HepG2 (cell line): ENCODE measurements around the gene SLC25A22. TPM values are rescaled to one million over a fixed set of nuclear protein-coding genes. Genes with fewer than 3 reads are reported as not detected.

Source experiments
- ATRX ChIP-seq: sonication (generic); formaldehyde crosslinking; IDR thresholded peaks from 2 replicates; pipeline ENCODE4 v1.4.0; 2020; ENCODE audit warnings: missing genetic modification reagents, borderline replicate concordance
- BORCS8-MEF2B ChIP-seq: sonication (generic); formaldehyde crosslinking; IDR thresholded peaks from 2 replicates; pipeline ENCODE4 v1.8.0; 2022; ENCODE audit warnings: mild to moderate bottlenecking, missing genetic modification reagents
- IRX3 ChIP-seq: sonication (generic); formaldehyde crosslinking; IDR thresholded peaks from 2 replicates; pipeline ENCODE4 v1.8.1; 2023; ENCODE audit warnings: mild to moderate bottlenecking, low read depth, missing genetic modification reagents, borderline replicate concordance
- JUND ChIP-seq: sonication (generic); formaldehyde crosslinking; IDR thresholded peaks from 2 replicates; pipeline ENCODE4 v1.8.0; 2022; ENCODE audit warnings: mild to moderate bottlenecking, missing genetic modification reagents
- MXI1 ChIP-seq: IDR thresholded peaks from 3 replicates; pipeline ENCODE4 v1.6.1; 2012; ENCODE audit warnings: low read depth, low read length, inconsistent platforms, borderline replicate concordance
- PCBP1 ChIP-seq: fragments of 200-400 bp; formaldehyde crosslinking; IDR thresholded peaks from 2 replicates; pipeline ENCODE4 v1.6.1; 2017; ENCODE audit warnings: mild to moderate bottlenecking, low read depth, low read length, borderline replicate concordance
- POLR2A ChIP-seq, 2 experiments: IDR thresholded peaks; 2 replicates each; pipeline ENCODE4 v1.6.1; 2011; ENCODE audit warnings: low read depth in 2 of 2, low read length in 2 of 2, mild to moderate bottlenecking in 1 of 2, moderate library complexity in 1 of 2; ENCODE audit not compliant: insufficient read depth in 1 of 2
- PRPF4 ChIP-seq: fragments of 200-400 bp; formaldehyde crosslinking; IDR thresholded peaks from 2 replicates; pipeline ENCODE4 v1.6.1; 2016; ENCODE audit warnings: low read length, low read depth; ENCODE audit not compliant: poor library complexity, severe bottlenecking
- SP4 ChIP-seq: sonication (generic); formaldehyde crosslinking; IDR thresholded peaks from 2 replicates; pipeline ENCODE4 v1.8.1; 2023; ENCODE audit warnings: mild to moderate bottlenecking, missing genetic modification reagents
- TEAD2 ChIP-seq: sonication (generic); formaldehyde crosslinking; IDR thresholded peaks from 2 replicates; pipeline ENCODE4 v1.9.0; 2021; ENCODE audit warnings: missing genetic modification reagents
- YY1 ChIP-seq: IDR thresholded peaks from 2 replicates; pipeline ENCODE4 v1.6.1; 2011; ENCODE audit warnings: low read length, low read depth, moderate library complexity, mild to moderate bottlenecking; ENCODE audit not compliant: insufficient read depth, insufficient replicate concordance
- ZFX ChIP-seq: sonication (generic); formaldehyde crosslinking; IDR thresholded peaks from 2 replicates; pipeline ENCODE4 v1.4.0; 2020; ENCODE audit warnings: mild to moderate bottlenecking, low read depth, missing genetic modification reagents, moderate library complexity
- ZNF441 ChIP-seq: sonication (generic); formaldehyde crosslinking; IDR thresholded peaks from 2 replicates; pipeline ENCODE4 v1.7.0; 2021; ENCODE audit warnings: missing genetic modification reagents, borderline replicate concordance
- ZNF558 ChIP-seq: sonication (generic); formaldehyde crosslinking; IDR thresholded peaks from 2 replicates; pipeline ENCODE4 v1.9.0; 2022; ENCODE audit warnings: mild to moderate bottlenecking, missing genetic modification reagents, borderline replicate concordance
- ZNF720 ChIP-seq: sonication (generic); formaldehyde crosslinking; IDR thresholded peaks from 2 replicates; pipeline ENCODE4 v1.4.0; 2020; ENCODE audit warnings: missing genetic modification reagents
- ZNF773 ChIP-seq: sonication (generic); formaldehyde crosslinking; IDR thresholded peaks from 2 replicates; pipeline ENCODE4 v1.4.0; 2020; ENCODE audit warnings: missing genetic modification reagents, borderline replicate concordance
- ZNF788 ChIP-seq: sonication (generic); formaldehyde crosslinking; IDR thresholded peaks from 2 replicates; pipeline ENCODE4 v1.5.0; 2020; ENCODE audit warnings: mild to moderate bottlenecking, missing genetic modification reagents, borderline replicate concordance
- polyA plus RNA-seq, 8 experiments: library from polyadenylated mRNA; depleted of rRNA in 3 of 8; stranded (reverse) in 7 of 8; unstranded in 1 of 8; fragments of >200 nt; fragmentation: Illumina TruSeq in 4 of 8; extraction: Trizol in 4 of 8; gene quantifications; 2 replicates each; pipeline versions ENCODE4 v1.2.1 to v1.2.3, GENCODE V29; 2011 to 2016; ENCODE audit warnings: low read depth in 4 of 8, missing spikeins in 1 of 8, mixed read lengths in 1 of 8; ENCODE audit not compliant: insufficient read depth in 1 of 8
- total RNA-seq, 5 experiments: library from RNA; depleted of rRNA; stranded (reverse); fragments of >200 nt; fragmentation: Illumina TruSeq; extraction: Trizol; gene quantifications; 2 replicates each; pipeline ENCODE4 v1.2.3, GENCODE V29; 2016; ENCODE audit warnings: low read depth in 1 of 5
- TF ChIP-seq, protein P1 (sequence below): sonication (generic); formaldehyde crosslinking; IDR thresholded peaks from 2 replicates; pipeline ENCODE4 v1.5.0; 2020; ENCODE audit warnings: missing genetic modification reagents, mild to moderate bottlenecking, borderline replicate concordance
- TF ChIP-seq, protein P2 (sequence below): IDR thresholded peaks from 2 replicates; pipeline ENCODE4 v1.6.1; 2012; ENCODE audit warnings: inconsistent platforms
- TF ChIP-seq, protein P3 (sequence below): sonication (generic); formaldehyde crosslinking; IDR thresholded peaks from 2 replicates; pipeline ENCODE4 v1.5.1; 2020; ENCODE audit warnings: mild to moderate bottlenecking, missing genetic modification reagents, moderate library complexity
- TF ChIP-seq, protein P4 (sequence below), 2 experiments: sonication (generic) in 1 of 2; formaldehyde crosslinking in 1 of 2; IDR thresholded peaks; 2 replicates each; pipeline versions ENCODE4 v1.4.0 to v1.6.1; 2018 to 2020; ENCODE audit warnings: missing genetic modification reagents in 2 of 2, borderline replicate concordance in 1 of 2, low read depth in 1 of 2, mild to moderate bottlenecking in 1 of 2, missing biosample characterization in 1 of 2

The SLC25A22 gene
- total and polyA plus RNA-seq, 2 of the 13 experiments (the other 11 are each of a cell fraction or from before 2014, with no cell fraction given), result 12.4 to 19.2 TPM

DNA sequence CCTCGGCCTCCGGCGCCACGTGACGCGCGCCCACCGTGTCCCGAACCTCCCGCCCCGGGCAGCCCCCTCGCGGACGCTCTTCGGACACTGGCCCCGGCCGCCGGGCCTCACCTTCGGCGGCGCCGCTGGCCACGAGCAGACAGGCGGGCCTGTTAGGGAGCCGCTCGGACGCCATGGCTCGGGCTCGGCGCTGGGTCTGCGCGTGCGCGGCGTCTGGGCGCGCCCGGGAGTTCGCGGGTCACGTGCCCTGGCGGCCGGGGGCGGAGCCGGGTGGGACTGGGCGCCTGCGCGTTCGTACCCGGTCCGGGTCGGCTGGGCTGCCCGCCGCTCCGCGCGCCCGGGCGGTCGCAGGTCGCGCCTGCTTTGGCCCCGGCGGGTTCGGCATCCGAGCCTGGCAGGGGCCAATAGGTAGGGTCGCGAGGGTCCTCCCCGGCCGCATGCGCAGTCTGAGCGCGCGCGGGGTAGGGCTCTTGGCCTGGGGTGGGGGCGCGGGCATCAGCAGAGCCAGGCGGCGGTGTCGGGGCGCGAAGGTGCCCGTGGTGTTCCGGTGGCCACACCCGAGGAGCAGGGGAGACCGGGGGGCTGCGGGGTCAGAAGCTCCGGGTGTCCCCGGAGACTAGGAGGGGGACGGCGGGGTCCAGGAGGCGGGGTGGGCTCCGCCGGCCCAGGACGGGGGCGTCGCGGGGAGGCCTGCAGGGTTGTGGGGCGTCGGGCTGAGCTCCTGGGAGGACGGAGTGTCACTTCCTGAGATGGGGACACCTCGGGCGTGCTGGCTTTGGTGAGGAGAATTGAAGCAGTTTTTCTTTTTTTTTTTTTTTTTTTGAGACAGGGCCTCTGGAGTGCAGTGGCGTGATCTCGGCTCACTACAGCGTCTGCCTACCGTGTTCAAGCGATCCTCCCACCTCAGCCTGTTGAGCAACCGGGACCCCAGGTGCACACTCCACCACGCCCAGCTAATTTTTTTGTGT is 20.5 kb downstream of the SLC25A22 start, which contains the start of gene GATD1 (continued):
- TF ChIP-seq ZNF788 (CRISPR knock-in tag), result peak; percentile 55; the same call in 1 of the 2 replicates
- peak in 1 of 2 experiments; percentile 57; a peak in 2 of 4 replicates for TF ChIP-seq POLR2A (IDR thresholded peaks at IDR 0.05; ENCODE audit: insufficient read depth in 1 of 2, low read depth in 2 of 2, low read length in 2 of 2)
- peak; percentile 76; the same call in 1 of the 2 replicates for TF ChIP-seq ZNF773 (CRISPR knock-in tag)
- peak; percentile 71; the same call in 1 of the 2 replicates for TF ChIP-seq ZNF558
- TF ChIP-seq ATRX (CRISPR knock-in tag), result no peak
- TF ChIP-seq YY1, result peak; percentile 89
- TF ChIP-seq, protein P1, sequence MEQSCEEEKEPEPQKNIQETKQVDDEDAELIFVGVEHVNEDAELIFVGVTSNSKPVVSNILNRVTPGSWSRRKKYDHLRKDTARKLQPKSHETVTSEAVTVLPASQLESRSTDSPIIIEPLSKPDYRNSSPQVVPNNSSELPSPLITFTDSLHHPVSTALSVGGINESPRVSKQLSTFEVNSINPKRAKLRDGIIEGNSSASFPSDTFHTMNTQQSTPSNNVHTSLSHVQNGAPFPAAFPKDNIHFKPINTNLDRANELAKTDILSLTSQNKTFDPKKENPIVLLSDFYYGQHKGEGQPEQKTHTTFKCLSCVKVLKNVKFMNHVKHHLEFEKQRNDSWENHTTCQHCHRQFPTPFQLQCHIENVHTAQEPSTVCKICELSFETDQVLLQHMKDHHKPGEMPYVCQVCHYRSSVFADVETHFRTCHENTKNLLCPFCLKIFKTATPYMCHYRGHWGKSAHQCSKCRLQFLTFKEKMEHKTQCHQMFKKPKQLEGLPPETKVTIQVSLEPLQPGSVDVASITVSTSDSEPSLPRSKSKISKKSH, result 0 out of 2 replicates have a peak, but pooled peaks have one; percentile 15
- no peak for TF ChIP-seq PRPF4
- no peak for TF ChIP-seq TEAD2 (CRISPR knock-in tag)
- TF ChIP-seq, protein P2, sequence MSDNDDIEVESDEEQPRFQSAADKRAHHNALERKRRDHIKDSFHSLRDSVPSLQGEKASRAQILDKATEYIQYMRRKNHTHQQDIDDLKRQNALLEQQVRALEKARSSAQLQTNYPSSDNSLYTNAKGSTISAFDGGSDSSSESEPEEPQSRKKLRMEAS, result peak; percentile 70; the same call in 1 of the 2 replicates
- TF ChIP-seq ZFX (CRISPR knock-in tag), result peak; percentile 91
- peak; percentile 68; the same call in 1 of the 2 replicates for TF ChIP-seq IRX3 (CRISPR knock-in tag)
- TF ChIP-seq, protein P3, sequence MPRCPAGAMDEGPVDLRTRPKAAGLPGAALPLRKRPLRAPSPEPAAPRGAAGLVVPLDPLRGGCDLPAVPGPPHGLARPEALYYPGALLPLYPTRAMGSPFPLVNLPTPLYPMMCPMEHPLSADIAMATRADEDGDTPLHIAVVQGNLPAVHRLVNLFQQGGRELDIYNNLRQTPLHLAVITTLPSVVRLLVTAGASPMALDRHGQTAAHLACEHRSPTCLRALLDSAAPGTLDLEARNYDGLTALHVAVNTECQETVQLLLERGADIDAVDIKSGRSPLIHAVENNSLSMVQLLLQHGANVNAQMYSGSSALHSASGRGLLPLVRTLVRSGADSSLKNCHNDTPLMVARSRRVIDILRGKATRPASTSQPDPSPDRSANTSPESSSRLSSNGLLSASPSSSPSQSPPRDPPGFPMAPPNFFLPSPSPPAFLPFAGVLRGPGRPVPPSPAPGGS (CRISPR knock-in tag), result peak; percentile 73; the same call in 1 of the 2 replicates
- TF ChIP-seq BORCS8-MEF2B (CRISPR knock-in tag), result no peak; the same call in 1 of the 2 replicates
- no peak for TF ChIP-seq ZNF720 (CRISPR knock-in tag)
- peak; percentile 61 for TF ChIP-seq SP4
- TF ChIP-seq ZNF441 (CRISPR knock-in tag), result peak; percentile 77; the same call in 1 of the 2 replicates
- TF ChIP-seq, protein P4, sequence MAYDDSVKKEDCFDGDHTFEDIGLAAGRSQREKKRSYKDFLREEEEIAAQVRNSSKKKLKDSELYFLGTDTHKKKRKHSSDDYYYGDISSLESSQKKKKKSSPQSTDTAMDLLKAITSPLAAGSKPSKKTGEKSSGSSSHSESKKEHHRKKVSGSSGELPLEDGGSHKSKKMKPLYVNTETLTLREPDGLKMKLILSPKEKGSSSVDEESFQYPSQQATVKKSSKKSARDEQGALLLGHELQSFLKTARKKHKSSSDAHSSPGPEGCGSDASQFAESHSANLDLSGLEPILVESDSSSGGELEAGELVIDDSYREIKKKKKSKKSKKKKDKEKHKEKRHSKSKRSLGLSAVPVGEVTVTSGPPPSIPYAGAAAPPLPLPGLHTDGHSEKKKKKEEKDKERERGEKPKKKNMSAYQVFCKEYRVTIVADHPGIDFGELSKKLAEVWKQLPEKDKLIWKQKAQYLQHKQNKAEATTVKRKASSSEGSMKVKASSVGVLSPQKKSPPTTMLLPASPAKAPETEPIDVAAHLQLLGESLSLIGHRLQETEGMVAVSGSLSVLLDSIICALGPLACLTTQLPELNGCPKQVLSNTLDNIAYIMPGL (CRISPR knock-in tag; IDR thresholded peaks at IDR 0.05; ENCODE audit: borderline replicate concordance in 1 of 2, low read depth in 1 of 2), result peak in 1 of 2 experiments; percentile 48; a peak in 1 of 4 replicates
- peak; percentile 75; the same call in 1 of the 3 replicates for TF ChIP-seq MXI1
- no peak for TF ChIP-seq JUND (CRISPR knock-in tag)
- TF ChIP-seq PCBP1, result no peak
